ENCODE measurements around the gene ABCB7. TPM values are rescaled to one million over a fixed set of nuclear protein-coding genes. Genes with fewer than 3 reads are reported as not detected.

The ABCB7 gene
- total RNA-seq, 2 experiments from 2014 or later: 13.4 to 14.5 TPM

GRCh38 chrX:75115707-75116413, 40.2 kb downstream of the ABCB7 start:
- no peak overlapping the region for H3K4me3 Mint-ChIP-seq
- TF ChIP-seq, protein P1, sequence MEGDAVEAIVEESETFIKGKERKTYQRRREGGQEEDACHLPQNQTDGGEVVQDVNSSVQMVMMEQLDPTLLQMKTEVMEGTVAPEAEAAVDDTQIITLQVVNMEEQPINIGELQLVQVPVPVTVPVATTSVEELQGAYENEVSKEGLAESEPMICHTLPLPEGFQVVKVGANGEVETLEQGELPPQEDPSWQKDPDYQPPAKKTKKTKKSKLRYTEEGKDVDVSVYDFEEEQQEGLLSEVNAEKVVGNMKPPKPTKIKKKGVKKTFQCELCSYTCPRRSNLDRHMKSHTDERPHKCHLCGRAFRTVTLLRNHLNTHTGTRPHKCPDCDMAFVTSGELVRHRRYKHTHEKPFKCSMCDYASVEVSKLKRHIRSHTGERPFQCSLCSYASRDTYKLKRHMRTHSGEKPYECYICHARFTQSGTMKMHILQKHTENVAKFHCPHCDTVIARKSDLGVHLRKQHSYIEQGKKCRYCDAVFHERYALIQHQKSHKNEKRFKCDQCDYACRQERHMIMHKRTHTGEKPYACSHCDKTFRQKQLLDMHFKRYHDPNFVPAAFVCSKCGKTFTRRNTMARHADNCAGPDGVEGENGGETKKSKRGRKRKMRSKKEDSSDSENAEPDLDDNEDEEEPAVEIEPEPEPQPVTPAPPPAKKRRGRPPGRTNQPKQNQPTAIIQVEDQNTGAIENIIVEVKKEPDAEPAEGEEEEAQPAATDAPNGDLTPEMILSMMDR (IDR thresholded peaks at IDR 0.05): no peak
- Histone ChIP-seq H3K9me3 (ENCODE audit: control insufficient read depth in 1 of 2, insufficient read depth in 1 of 2, low read length in 2 of 2) (no peaks in the 10 kb centered on the region), H3K27me3 (ENCODE audit: control insufficient read depth in 1 of 2, insufficient read depth in 2 of 2, low read length in 2 of 2) (no peaks in the 10 kb centered on the region), H3K4me1 (ENCODE audit: insufficient read depth, low read length) (no peaks in the 10 kb centered on the region), H3K27ac (ENCODE audit: low read depth in 1 of 2, low read length in 2 of 2) (no peak overlapping the region), H3K4me3 (ENCODE audit: low read length) (no peak overlapping the region), H3K36me3 (ENCODE audit: insufficient read depth, low read length) (peaks cover 5% of the 10 kb centered on the region)
- H3K36me3 Mint-ChIP-seq (ENCODE audit: low read depth): peaks cover 10% of the 10 kb centered on the region
- H3K9me3 Mint-ChIP-seq: no peaks in the 10 kb centered on the region
- CTCF ChIA-PET: no interaction called here
- DNase-seq (no peak), ATAC-seq (ENCODE audit: poor library complexity) (no peak)
- POLR2A ChIA-PET: no interaction called here
- H3K4me1 Mint-ChIP-seq (ENCODE audit: low read depth): no peaks in the 10 kb centered on the region
- no peak overlapping the region for H3K27ac Mint-ChIP-seq
- intact Hi-C loops (cut with DNase I, micrococcal nuclease): no loop called here
- H3K27me3 Mint-ChIP-seq: no peaks in the 10 kb centered on the region

DNA sequence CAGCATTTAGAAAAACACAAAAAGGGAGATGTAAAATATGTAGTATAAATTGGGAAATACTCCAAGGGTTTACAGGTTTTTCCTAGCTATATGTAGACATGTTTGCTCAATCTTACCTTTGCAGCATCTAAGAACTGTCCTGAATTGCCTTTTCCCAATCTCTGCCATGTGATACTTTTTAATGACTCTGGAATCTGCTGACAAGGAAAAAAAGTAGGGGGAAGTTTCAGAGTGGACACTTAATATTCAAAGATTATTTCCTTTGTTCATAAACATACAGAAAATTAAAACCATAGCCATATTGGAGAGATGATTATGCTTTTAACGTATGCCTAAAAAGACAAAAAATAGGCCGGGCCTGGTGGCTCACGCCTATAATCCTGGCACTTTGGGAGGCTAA, 41.4 kb downstream of the ABCB7 start:
- ATAC-seq (ENCODE audit: poor library complexity): no peak
- TF ChIP-seq, protein P1 (IDR thresholded peaks at IDR 0.05): no peak
- no peak overlapping the region for H3K27ac ChIP-seq (ENCODE audit: low read depth in 1 of 2, low read length in 2 of 2)
- no peaks in the 10 kb centered on the region for H3K9me3 ChIP-seq (ENCODE audit: control insufficient read depth in 1 of 2, insufficient read depth in 1 of 2, low read length in 2 of 2)
- no peak for DNase-seq
- Mint-ChIP-seq H3K4me3 (no peak overlapping the region), H3K27me3 (no peaks in the 10 kb centered on the region), H3K9me3 (no peaks in the 10 kb centered on the region), H3K27ac (no peak overlapping the region), H3K4me1 (ENCODE audit: low read depth) (no peaks in the 10 kb centered on the region), H3K36me3 (ENCODE audit: low read depth) (peaks cover 18% of the 10 kb centered on the region)
- H3K27me3 ChIP-seq (ENCODE audit: control insufficient read depth in 1 of 2, insufficient read depth in 2 of 2, low read length in 2 of 2): no peaks in the 10 kb centered on the region
- ChIA-PET POLR2A (no interaction called here), CTCF (no interaction called here)
- H3K4me3 ChIP-seq (ENCODE audit: low read length): no peak overlapping the region
- no peaks in the 10 kb centered on the region for H3K4me1 ChIP-seq (ENCODE audit: insufficient read depth, low read length)
- peaks cover 11% of the 10 kb centered on the region for H3K36me3 ChIP-seq (ENCODE audit: insufficient read depth, low read length)
- intact Hi-C loops (cut with DNase I, micrococcal nuclease): no loop called here

GRCh38 chrX:75113664-75114063, 42.4 kb downstream of the ABCB7 start:
- Histone ChIP-seq H3K4me3 (ENCODE audit: low read length) (no peak overlapping the region), H3K27ac (ENCODE audit: low read depth in 1 of 2, low read length in 2 of 2) (no peak overlapping the region), H3K27me3 (ENCODE audit: control insufficient read depth in 1 of 2, insufficient read depth in 2 of 2, low read length in 2 of 2) (no peaks in the 10 kb centered on the region), H3K4me1 (ENCODE audit: insufficient read depth, low read length) (no peaks in the 10 kb centered on the region), H3K36me3 (ENCODE audit: insufficient read depth, low read length) (peaks cover 11% of the 10 kb centered on the region), H3K9me3 (ENCODE audit: control insufficient read depth in 1 of 2, insufficient read depth in 1 of 2, low read length in 2 of 2) (no peaks in the 10 kb centered on the region)
- ATAC-seq (ENCODE audit: poor library complexity) (no peak), DNase-seq (no peak)
- TF ChIP-seq, protein P1 (IDR thresholded peaks at IDR 0.05): no peak
- peaks cover 23% of the 10 kb centered on the region for H3K36me3 Mint-ChIP-seq (ENCODE audit: low read depth)
- H3K27me3 Mint-ChIP-seq: no peaks in the 10 kb centered on the region
- no peak overlapping the region for H3K4me3 Mint-ChIP-seq
- ChIA-PET POLR2A (no interaction called here), CTCF (interaction anchor here (0.8 kb wide), 1 partner anchor 14 kb away, joined by 4 read pairs; no protein-coding TSS in a partner anchor)
- H3K4me1 Mint-ChIP-seq (ENCODE audit: low read depth): no peaks in the 10 kb centered on the region
- H3K9me3 Mint-ChIP-seq: no peaks in the 10 kb centered on the region
- intact Hi-C loops (cut with DNase I, micrococcal nuclease): no loop called here
- H3K27ac Mint-ChIP-seq: no peak overlapping the region

Measured in CD4-positive, alpha-beta T cell (primary cell).